ENCODE measurements around the gene STAP2. TPM values are rescaled to one million over a fixed set of nuclear protein-coding genes. Genes with fewer than 3 reads are reported as not detected.

The STAP2 gene
- total and polyA plus RNA-seq, 12 donors: 0.56 to 9.1 (median 2.1) TPM

DNA sequence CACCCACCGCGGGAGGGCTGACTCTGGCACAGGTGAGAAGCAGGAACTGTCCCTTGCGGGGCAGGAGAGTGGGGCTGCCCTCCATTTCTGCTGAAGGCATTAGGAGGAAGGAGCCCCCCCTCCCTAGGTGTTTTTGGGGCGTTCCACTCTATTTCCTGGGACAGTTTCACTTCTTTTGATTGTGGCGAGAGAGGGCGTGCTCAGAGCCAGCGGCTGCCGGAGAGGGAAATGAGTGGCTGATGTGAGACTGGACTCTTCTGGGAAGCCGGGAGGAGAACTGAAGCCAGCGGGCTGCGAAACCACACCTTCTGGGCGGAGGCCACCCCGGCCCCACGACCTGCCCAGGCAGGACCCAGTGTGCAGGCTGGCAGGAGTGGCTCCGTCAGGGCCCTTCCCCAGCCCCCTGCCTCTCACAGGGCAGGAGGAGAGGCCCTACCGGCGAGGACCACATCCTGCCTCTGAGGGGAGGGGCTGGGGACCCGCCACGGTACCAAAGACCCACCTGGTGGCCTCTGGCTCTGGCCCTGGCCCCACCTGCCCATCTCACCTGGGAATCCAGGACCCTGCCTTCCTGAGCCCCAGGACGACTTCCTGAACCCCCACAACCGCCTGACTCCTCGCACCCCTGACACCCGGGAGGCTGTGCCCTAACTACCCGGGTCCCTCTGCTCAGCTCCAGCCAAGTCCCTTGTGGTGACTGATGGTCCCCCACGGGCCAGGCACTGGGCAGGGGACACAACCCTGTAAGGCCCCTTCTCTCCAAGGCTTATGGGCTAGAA lies 30.7 kb upstream of the STAP2 start:
- Histone ChIP-seq H3K27me3 (no peaks in the 10 kb centered on the region), H3K36me3 (peaks cover 0 to 41% (median 16%) of the 10 kb centered on the region in 9 donors), H3K9me3 (no peaks in the 10 kb centered on the region), H3K4me3 (peak overlapping the region in 9 of 10 donors; percentile 15 to 43 (median 36)), H3K27ac (peak overlapping the region; percentile 53 to 93 (median 80)), H3K4me1 (peaks cover 43 to 76% (median 70%) of the 10 kb centered on the region in 9 donors)
- ATAC-seq (peak; percentile 24 to 69 (median 43)), DNase-seq (peak in 1 of 2 donors; percentile 64)
- intact Hi-C loops (cut with DNase I): no loop called here
- peak in 1 of 9 donors; percentile 8 for TF ChIP-seq CTCF (IDR thresholded peaks at IDR 0.05)
- 50 to 67% methylated on average over 23 to 25 of the region's 25 CpGs for WGBS, 2 donors

- Histone ChIP-seq H3K36me3 (peaks cover 0 to 52% (median 23%) of the 10 kb centered on the region in 9 donors), H3K27me3 (no peaks in the 10 kb centered on the region), H3K4me1 (peaks cover 32 to 66% (median 60%) of the 10 kb centered on the region in 9 donors), H3K27ac (peak overlapping the region in 8 of 10 donors; percentile 70 to 93 (median 80)), H3K4me3 (peak overlapping the region in 2 of 10 donors; percentile 39 to 42), H3K9me3 (no peaks in the 10 kb centered on the region)
- WGBS, 2 donors: 39 to 48% methylated on average over 19 of the region's 19 CpGs
- TF ChIP-seq CTCF (IDR thresholded peaks at IDR 0.05): no peak
- no peak for DNase-seq
- intact Hi-C loops (cut with DNase I): no loop called here
- peak; percentile 0 to 33 (median 8) for ATAC-seq
Observed at GRCh38 chr19:4368128-4368820, 29.6 kb upstream of the STAP2 start.

GRCh38 chr19:4367781-4368127 lies 29.1 kb upstream of the STAP2 start:
- Histone ChIP-seq H3K9me3 (no peaks in the 10 kb centered on the region), H3K4me3 (no peak overlapping the region), H3K4me1 (peaks cover 27 to 61% (median 55%) of the 10 kb centered on the region in 9 donors), H3K27ac (peak overlapping the region in 7 of 10 donors; percentile 70 to 93 (median 80)), H3K27me3 (no peaks in the 10 kb centered on the region), H3K36me3 (peaks cover 0 to 57% (median 28%) of the 10 kb centered on the region in 9 donors)
- no peak for TF ChIP-seq CTCF (IDR thresholded peaks at IDR 0.05)
- WGBS, 2 donors: 63 to 72% methylated on average over 13 of the region's 13 CpGs
- ATAC-seq (peak in 2 of 8 donors; percentile 2), DNase-seq (no peak)
- intact Hi-C loops (cut with DNase I): no loop called here

GRCh38 chr19:4367336-4367723 lies 28.7 kb upstream of the STAP2 start:
- 81 to 88% methylated on average over 10 of the region's 10 CpGs for WGBS, 2 donors
- no peak for ATAC-seq
- Histone ChIP-seq H3K9me3 (no peaks in the 10 kb centered on the region), H3K4me3 (no peak overlapping the region), H3K36me3 (peaks cover 0 to 61% (median 32%) of the 10 kb centered on the region in 9 donors), H3K27me3 (no peaks in the 10 kb centered on the region), H3K27ac (peak overlapping the region in 1 of 10 donors; percentile 79), H3K4me1 (peaks cover 26 to 57% (median 50%) of the 10 kb centered on the region in 9 donors)
- DNase-seq: no peak
- intact Hi-C loops (cut with DNase I): no loop called here
- TF ChIP-seq CTCF (IDR thresholded peaks at IDR 0.05): no peak

Data from heart right ventricle (tissue), 16 donors.